ENCODE results near the gene FCN1.

Gene FCN1

DNA sequence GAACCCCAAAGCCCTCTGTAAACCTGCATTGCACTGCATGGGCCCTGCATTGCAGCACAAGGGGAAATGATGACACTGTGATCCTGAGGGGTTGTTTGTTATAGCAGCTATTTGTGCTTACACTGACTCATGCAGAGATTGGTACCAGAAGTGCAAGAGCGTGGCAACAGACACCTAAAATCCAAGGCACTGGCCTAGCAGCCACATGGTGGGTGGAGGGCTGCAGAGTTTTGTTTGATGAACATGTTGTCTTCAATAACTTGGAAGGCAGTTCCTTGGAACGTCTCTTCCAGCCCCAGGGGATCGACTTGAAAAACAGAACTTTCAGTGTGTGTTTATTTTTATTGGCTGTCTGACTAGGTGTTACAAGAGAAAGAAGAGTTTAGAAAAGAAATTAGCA is 22.6 kb downstream of the FCN1 start:
- no peak overlapping the region for H3K27ac ChIP-seq (ENCODE audit: low read depth, low read length)
- no peaks in the 10 kb centered on the region for H3K9me2 ChIP-seq (replicated peaks; ENCODE audit: insufficient read depth, low read length)

DNA sequence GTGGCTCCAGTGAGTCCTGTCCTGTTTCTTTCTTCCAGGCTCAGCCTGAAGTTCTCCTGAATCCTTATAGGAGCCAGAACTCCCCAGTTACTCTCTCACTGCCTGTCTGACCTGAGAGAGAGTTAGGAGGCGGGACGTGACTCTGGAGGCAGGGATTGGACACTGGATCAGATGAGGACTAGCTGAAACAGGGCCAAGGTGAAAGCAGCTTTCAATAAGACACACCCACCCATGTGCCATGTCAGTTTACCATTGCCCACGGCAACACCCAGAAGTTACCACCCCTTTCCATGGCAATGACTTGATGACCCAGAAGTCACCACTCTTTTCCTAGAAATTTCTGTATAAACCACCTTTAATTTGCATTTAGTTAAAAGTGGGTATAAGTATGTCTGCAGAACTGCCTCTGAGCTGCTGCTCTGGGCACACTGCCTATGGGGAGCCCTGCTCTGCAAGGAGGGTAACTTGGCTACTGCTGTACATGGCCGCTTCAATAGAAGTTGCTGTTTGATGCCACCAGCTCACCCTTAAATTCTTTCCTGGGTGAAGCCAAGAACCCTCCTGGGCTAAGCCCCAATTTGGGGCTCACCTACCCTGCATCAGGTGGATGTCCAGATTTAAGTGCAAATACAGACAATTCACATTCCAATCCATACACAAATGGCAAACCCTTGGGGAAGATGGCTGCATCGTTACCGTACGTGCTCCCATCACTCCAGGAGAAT is 23.4 kb downstream of the FCN1 start:
- H3K27me3 ChIP-seq (ENCODE audit: low read length), result no peaks in the 10 kb centered on the region
- H3K9me2 ChIP-seq (replicated peaks; ENCODE audit: insufficient read depth, low read length), result no peaks in the 10 kb centered on the region
- no peaks in the 10 kb centered on the region for H3K79me2 ChIP-seq (ENCODE audit: insufficient read depth, low read length)
- no peak overlapping the region for H2AFZ ChIP-seq (ENCODE audit: low read depth, low read length, severe bottlenecking)
- H3K9ac ChIP-seq (ENCODE audit: low read length), result no peak overlapping the region
- H3F3A ChIP-seq (ENCODE audit: insufficient read depth), result peaks cover 8% of the 10 kb centered on the region
- no peak overlapping the region for H3K4me3 ChIP-seq (ENCODE audit: insufficient read depth, low read length, poor library complexity, severe bottlenecking)
- H3K9me3 ChIP-seq (ENCODE audit: insufficient read depth, low read length), result no peaks in the 10 kb centered on the region; the same call in 1 of the 2 replicates
- no peak overlapping the region for H3K27ac ChIP-seq (ENCODE audit: low read depth, low read length)
- H3K4me2 ChIP-seq (ENCODE audit: low read depth, low read length, poor library complexity, severe bottlenecking), result no peak overlapping the region
- H4K20me1 ChIP-seq (ENCODE audit: low read depth, low read length), result no peaks in the 10 kb centered on the region
- no peaks in the 10 kb centered on the region for H3K36me3 ChIP-seq (ENCODE audit: low read length)
- TF ChIP-seq EZH2phosphoT487 (conservative IDR thresholded peaks at IDR 0.05; ENCODE audit: low read length), result no peak
- TF ChIP-seq, protein P1, sequence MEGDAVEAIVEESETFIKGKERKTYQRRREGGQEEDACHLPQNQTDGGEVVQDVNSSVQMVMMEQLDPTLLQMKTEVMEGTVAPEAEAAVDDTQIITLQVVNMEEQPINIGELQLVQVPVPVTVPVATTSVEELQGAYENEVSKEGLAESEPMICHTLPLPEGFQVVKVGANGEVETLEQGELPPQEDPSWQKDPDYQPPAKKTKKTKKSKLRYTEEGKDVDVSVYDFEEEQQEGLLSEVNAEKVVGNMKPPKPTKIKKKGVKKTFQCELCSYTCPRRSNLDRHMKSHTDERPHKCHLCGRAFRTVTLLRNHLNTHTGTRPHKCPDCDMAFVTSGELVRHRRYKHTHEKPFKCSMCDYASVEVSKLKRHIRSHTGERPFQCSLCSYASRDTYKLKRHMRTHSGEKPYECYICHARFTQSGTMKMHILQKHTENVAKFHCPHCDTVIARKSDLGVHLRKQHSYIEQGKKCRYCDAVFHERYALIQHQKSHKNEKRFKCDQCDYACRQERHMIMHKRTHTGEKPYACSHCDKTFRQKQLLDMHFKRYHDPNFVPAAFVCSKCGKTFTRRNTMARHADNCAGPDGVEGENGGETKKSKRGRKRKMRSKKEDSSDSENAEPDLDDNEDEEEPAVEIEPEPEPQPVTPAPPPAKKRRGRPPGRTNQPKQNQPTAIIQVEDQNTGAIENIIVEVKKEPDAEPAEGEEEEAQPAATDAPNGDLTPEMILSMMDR (IDR thresholded peaks at IDR 0.05; ENCODE audit: insufficient read depth, low read length, poor library complexity, severe bottlenecking), result no peak

More for the DNA sequence above, 22.6 kb downstream of the FCN1 start:
- H3K9ac ChIP-seq (ENCODE audit: low read length), result no peak overlapping the region
- H4K20me1 ChIP-seq (ENCODE audit: low read depth, low read length), result no peaks in the 10 kb centered on the region
- no peak overlapping the region for H2AFZ ChIP-seq (ENCODE audit: low read depth, low read length, severe bottlenecking)
- no peak overlapping the region for H3K4me2 ChIP-seq (ENCODE audit: low read depth, low read length, poor library complexity, severe bottlenecking)
- TF ChIP-seq EZH2phosphoT487 (conservative IDR thresholded peaks at IDR 0.05; ENCODE audit: low read length), result no peak
- TF ChIP-seq, protein P1 (IDR thresholded peaks at IDR 0.05; ENCODE audit: insufficient read depth, low read length, poor library complexity, severe bottlenecking), result no peak
- H3F3A ChIP-seq (ENCODE audit: insufficient read depth), result peaks cover 6% of the 10 kb centered on the region
- H3K9me3 ChIP-seq (ENCODE audit: insufficient read depth, low read length), result no peaks in the 10 kb centered on the region; the same call in 1 of the 2 replicates
- H3K4me3 ChIP-seq (ENCODE audit: insufficient read depth, low read length, poor library complexity, severe bottlenecking), result no peak overlapping the region
- no peaks in the 10 kb centered on the region for H3K27me3 ChIP-seq (ENCODE audit: low read length)
- no peaks in the 10 kb centered on the region for H3K36me3 ChIP-seq (ENCODE audit: low read length)
- no peaks in the 10 kb centered on the region for H3K79me2 ChIP-seq (ENCODE audit: insufficient read depth, low read length)

DNA sequence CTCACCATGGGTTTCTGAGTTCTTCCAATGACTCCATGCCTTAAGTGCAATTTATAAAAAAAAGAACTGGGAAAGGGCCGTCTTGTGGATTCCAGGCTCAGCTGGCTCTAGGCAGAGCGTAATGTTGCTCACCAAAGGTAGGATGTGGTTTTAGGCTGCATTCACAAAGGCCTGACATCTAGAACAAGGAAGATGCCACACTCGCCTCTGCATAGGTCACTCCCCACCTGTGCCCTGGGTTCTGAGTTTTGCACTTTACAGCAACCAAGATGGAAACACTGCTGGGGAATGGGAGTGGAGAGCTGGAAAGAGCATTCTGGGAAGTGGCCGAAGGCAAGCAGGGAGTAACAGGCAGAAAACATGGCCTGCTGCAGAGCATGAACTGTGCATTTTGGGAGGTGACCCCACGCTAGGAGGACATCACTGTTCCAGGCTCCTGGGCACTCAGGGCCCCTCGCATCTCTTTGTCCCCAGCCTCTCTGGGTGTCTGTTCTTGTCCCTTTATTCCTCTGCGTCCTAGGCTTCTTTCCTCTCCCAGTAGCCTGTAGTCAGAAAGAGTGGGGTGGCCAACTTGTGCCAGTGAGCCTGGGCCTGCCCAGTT is 24.8 kb downstream of the FCN1 start:
- Histone ChIP-seq H3K79me2 (ENCODE audit: insufficient read depth, low read length) (no peaks in the 10 kb centered on the region), H3K27ac (ENCODE audit: low read depth, low read length) (no peak overlapping the region), H3K36me3 (ENCODE audit: low read length) (no peaks in the 10 kb centered on the region), H3K4me3 (ENCODE audit: insufficient read depth, low read length, poor library complexity, severe bottlenecking) (no peak overlapping the region), H3K9me3 (ENCODE audit: insufficient read depth, low read length) (no peaks in the 10 kb centered on the region), H3K27me3 (ENCODE audit: low read length) (no peaks in the 10 kb centered on the region), H2AFZ (ENCODE audit: low read depth, low read length, severe bottlenecking) (no peak overlapping the region), H3K4me2 (ENCODE audit: low read depth, low read length, poor library complexity, severe bottlenecking) (no peak overlapping the region), H4K20me1 (ENCODE audit: low read depth, low read length) (no peaks in the 10 kb centered on the region), H3F3A (ENCODE audit: insufficient read depth) (peaks cover 12% of the 10 kb centered on the region), H3K9ac (ENCODE audit: low read length) (no peak overlapping the region), H3K9me2 (replicated peaks; ENCODE audit: insufficient read depth, low read length) (no peaks in the 10 kb centered on the region)
- TF ChIP-seq, protein P1 (IDR thresholded peaks at IDR 0.05; ENCODE audit: insufficient read depth, low read length, poor library complexity, severe bottlenecking), result no peak
- TF ChIP-seq EZH2phosphoT487 (conservative IDR thresholded peaks at IDR 0.05; ENCODE audit: low read length), result no peak

Data from SU-DHL-6 (cell line).